PFSK-1 (cell line): ENCODE results near the gene GNAI3.

Source experiments
- FOXP2 ChIP-seq: optimal IDR thresholded peaks from 2 replicates; pipeline ENCODE3; 2011; ENCODE audit warnings: borderline replicate concordance, control low read depth, inconsistent platforms; ENCODE audit not compliant: insufficient read depth; ENCODE audit errors: extremely low read length, extremely low read depth
- POLR2AphosphoS5 ChIP-seq: IDR thresholded peaks from 2 replicates; pipeline ENCODE4 v1.6.1; 2012; ENCODE audit warnings: low read depth, mild to moderate bottlenecking, control low read depth, low read length, moderate library complexity
- SIN3A ChIP-seq: IDR thresholded peaks from 2 replicates; pipeline ENCODE4 v1.6.1; 2012; ENCODE audit warnings: mild to moderate bottlenecking, low read length, moderate library complexity, borderline replicate concordance; ENCODE audit not compliant: insufficient read depth
- TAF1 ChIP-seq: IDR thresholded peaks from 2 replicates; pipeline ENCODE4 v1.6.1; 2012; ENCODE audit warnings: low read length, control low read depth, borderline replicate concordance; ENCODE audit not compliant: insufficient read depth
- TF ChIP-seq, protein P1 (sequence below), 2 experiments: IDR thresholded peaks; 2 replicates each; pipeline versions ENCODE4 v1.6.1 to v1.8.0; 2011 to 2012; ENCODE audit warnings: low read depth in 2 of 2, low read length in 2 of 2, control low read depth in 1 of 2, inconsistent platforms in 1 of 2, mild to moderate bottlenecking in 1 of 2, moderate library complexity in 1 of 2; ENCODE audit not compliant: insufficient read depth in 1 of 2

Gene GNAI3

DNA sequence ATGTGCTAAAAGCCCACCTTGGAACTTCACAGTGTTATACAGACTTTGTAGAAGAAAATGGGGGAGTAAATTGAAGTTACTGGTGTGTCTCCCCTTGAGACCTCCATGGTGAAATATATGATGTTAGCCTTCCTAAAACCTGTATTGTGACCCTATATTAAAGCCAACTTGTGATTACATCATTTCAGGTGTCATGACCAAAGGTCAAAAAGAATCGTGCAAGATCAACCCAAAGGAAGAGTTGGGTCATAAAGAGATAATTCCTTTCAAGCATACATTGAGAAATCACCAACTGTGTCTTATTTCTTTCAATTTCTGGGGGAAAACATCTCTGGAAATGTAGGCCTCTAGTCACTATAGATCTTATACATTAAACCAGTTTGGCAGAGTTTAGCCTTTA lies 36.4 kb downstream of the GNAI3 start:
- TF ChIP-seq POLR2AphosphoS5 (no peak), FOXP2 (no peak), TAF1 (no peak), SIN3A (no peak)
- TF ChIP-seq, protein P1, sequence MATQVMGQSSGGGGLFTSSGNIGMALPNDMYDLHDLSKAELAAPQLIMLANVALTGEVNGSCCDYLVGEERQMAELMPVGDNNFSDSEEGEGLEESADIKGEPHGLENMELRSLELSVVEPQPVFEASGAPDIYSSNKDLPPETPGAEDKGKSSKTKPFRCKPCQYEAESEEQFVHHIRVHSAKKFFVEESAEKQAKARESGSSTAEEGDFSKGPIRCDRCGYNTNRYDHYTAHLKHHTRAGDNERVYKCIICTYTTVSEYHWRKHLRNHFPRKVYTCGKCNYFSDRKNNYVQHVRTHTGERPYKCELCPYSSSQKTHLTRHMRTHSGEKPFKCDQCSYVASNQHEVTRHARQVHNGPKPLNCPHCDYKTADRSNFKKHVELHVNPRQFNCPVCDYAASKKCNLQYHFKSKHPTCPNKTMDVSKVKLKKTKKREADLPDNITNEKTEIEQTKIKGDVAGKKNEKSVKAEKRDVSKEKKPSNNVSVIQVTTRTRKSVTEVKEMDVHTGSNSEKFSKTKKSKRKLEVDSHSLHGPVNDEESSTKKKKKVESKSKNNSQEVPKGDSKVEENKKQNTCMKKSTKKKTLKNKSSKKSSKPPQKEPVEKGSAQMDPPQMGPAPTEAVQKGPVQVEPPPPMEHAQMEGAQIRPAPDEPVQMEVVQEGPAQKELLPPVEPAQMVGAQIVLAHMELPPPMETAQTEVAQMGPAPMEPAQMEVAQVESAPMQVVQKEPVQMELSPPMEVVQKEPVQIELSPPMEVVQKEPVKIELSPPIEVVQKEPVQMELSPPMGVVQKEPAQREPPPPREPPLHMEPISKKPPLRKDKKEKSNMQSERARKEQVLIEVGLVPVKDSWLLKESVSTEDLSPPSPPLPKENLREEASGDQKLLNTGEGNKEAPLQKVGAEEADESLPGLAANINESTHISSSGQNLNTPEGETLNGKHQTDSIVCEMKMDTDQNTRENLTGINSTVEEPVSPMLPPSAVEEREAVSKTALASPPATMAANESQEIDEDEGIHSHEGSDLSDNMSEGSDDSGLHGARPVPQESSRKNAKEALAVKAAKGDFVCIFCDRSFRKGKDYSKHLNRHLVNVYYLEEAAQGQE (IDR thresholded peaks at IDR 0.05; ENCODE audit: insufficient read depth in 1 of 2, low read depth in 2 of 2, low read length in 2 of 2) = no peak

DNA sequence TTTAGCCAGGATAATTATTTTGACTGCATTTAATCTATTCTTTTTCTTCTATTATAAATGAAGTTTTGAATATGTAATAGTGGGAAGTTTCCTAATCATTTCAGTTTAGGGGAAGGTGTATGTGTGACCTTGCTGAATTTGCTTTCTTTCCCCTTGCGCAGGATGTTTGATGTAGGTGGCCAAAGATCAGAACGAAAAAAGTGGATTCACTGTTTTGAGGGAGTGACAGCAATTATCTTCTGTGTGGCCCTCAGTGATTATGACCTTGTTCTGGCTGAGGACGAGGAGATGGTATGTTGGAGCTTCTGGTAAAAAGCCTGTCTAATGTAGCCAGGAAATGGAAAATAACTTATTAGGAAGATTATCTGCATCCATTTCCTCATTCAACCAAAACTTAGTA lies 37.6 kb downstream of the GNAI3 start:
- no peak for TF ChIP-seq FOXP2
- TF ChIP-seq, protein P1 (IDR thresholded peaks at IDR 0.05; ENCODE audit: insufficient read depth in 1 of 2, low read depth in 2 of 2, low read length in 2 of 2) = no peak
- no peak for TF ChIP-seq TAF1
- TF ChIP-seq POLR2AphosphoS5 = no peak
- no peak for TF ChIP-seq SIN3A

DNA sequence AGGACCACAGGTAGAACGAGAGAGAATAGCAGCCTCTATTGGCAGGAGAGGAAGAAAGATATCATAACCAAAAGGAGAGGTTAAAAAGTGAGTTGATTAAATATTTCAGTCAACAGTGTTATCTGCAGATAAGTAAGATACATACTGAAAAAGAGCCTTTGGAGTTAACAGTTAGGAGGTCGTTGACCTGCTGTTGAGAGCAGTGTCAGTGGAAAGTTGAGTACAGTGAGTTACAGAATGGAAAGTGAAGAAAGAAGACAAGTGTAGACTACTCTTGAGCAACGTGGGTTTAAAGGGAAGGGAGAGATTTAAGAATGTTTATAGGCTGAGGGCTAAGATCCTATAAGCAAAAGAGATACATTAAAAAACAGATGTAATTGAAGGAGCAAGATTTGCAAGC lies 40.8 kb downstream of the GNAI3 start:
- TF ChIP-seq TAF1 (no peak), FOXP2 (no peak), POLR2AphosphoS5 (no peak), SIN3A (no peak)
- TF ChIP-seq, protein P1 (IDR thresholded peaks at IDR 0.05; ENCODE audit: insufficient read depth in 1 of 2, low read depth in 2 of 2, low read length in 2 of 2) = no peak

DNA sequence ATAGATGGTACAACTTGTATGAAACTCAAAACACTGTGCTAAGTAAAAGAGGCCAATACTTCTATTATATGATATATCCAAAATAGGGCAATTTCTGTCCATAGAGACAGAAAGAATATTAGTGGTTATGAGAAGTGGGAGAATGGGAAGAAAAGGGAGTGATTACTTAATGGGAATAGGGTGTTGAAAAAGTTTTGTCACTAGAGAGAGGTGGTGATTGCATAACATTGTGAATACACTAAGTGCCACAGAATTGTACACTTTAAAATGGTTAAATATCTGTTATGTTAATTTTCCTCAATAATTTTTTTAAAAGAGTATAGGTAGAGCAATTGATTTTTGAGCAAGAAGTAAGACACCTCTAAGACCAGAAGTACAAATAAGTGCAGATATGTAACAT lies 41.3 kb downstream of the GNAI3 start:
- TF ChIP-seq TAF1 = no peak

DNA sequence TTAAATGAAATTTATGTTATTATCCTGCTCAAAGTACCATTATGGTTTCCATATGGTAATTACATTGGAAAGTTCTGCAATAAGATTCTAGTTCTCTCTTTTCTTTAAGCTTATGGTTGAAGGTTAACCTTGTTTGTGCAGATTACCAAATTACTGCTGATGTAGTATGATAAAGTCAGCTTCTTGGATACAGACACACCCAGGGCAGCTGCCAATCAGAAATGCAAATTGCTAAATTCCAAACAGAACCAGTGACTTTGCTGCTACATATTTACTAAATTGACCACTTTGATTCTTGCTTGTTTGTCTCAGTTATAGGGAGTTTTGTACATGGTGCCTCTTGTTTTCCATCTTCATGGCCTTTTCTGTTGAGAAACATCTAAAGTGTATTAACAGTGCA lies 44.5 kb downstream of the GNAI3 start:
- no peak for TF ChIP-seq FOXP2
- TF ChIP-seq SIN3A = no peak
- no peak for TF ChIP-seq POLR2AphosphoS5
- no peak for TF ChIP-seq TAF1
- TF ChIP-seq, protein P1 (IDR thresholded peaks at IDR 0.05; ENCODE audit: insufficient read depth in 1 of 2, low read depth in 2 of 2, low read length in 2 of 2) = no peak
